HCT116 (cell line): Measurements from ENCODE around the gene FLT4. TPM values are rescaled to one million over a fixed set of nuclear protein-coding genes. Genes with fewer than 3 reads are reported as not detected.

Experiments used
- ATAC-seq: fragments of 200-7000 bp; cut with Tn5 transposase; 2 replicates; pipeline ENCODE4 v1.9.1; 2020; ENCODE audit warnings: mild to moderate bottlenecking, moderate library complexity
- BruUV-seq: library from RNA; stranded (reverse); fragments of 400-500 nt; replicated peaks from 2 replicates; lab custom pipeline; 2021; lab: Mats Ljungman, UMichigan
- CTCF ChIA-PET: fragments of 300-600 bp; sonication (Branson Sonifier 250); formaldehyde crosslinking; loops from one replicate; lab custom pipeline; 2021; ENCODE audit warnings: antibody characterized with exemption; lab: Charles Lee
- POLR2A ChIA-PET: fragments of 300-600, 350-600 bp; sonication (Branson Sonifier 250); formaldehyde crosslinking; loops from one replicate; lab custom pipeline; 2021; ENCODE audit warnings: antibody characterized with exemption; lab: Charles Lee
- RAD21 ChIA-PET, 2 experiments: fragments of 300-600 bp; sonication (Branson Sonifier 250); formaldehyde crosslinking; loops; one replicate each; lab custom pipeline; 2023; ENCODE audit warnings: low total read pairs in 2 of 2; ENCODE audit not compliant: uncharacterized antibody in 2 of 2, unreplicated experiment in 2 of 2, low non-redundant PET in 1 of 2; lab: Charles Lee
- DNase-seq: peaks from one replicate; pipeline ENCODE4 v3.0.0-alpha.2; 2010; ENCODE audit warnings: low read depth, low spot score
- H2AFZ ChIP-seq: fragments of 200-600 bp; shearing (Covaris generic), sonication (generic); 2 replicates; pipeline ENCODE4 v1.6.1; 2017; ENCODE audit warnings: low read depth, mixed run types, mixed read lengths, antibody characterized with exemption, low read length; ENCODE audit not compliant: poor library complexity, severe bottlenecking
- H3K27ac ChIP-seq: 2 replicates; pipeline ENCODE4 v1.5.1; 2012; ENCODE audit warnings: low read depth, low read length
- H3K27me3 ChIP-seq: fragments of 200-600 bp; sonication (generic); 2 replicates; pipeline ENCODE4 v1.6.1; 2016; ENCODE audit warnings: mixed run types, low read length, mixed read lengths; ENCODE audit not compliant: insufficient read depth
- H3K36me3 ChIP-seq, 2 experiments: fragments of 200-500 bp in 1 of 2; fragments of 200-600 bp in 1 of 2; sonication (Bioruptor generic) in 1 of 2; sonication (generic) in 1 of 2; 2 replicates each; pipeline versions ENCODE4 v1.5.1 to v1.6.1; 2014 to 2016; ENCODE audit warnings: low read length in 2 of 2, inconsistent platforms in 1 of 2, mixed read lengths in 1 of 2, mixed run types in 1 of 2; ENCODE audit not compliant: insufficient read depth in 2 of 2, control insufficient read depth in 1 of 2
- H3K4me1 ChIP-seq, 2 experiments: fragments of 200-600 bp in 1 of 2; sonication (generic) in 1 of 2; 2 replicates each; pipeline versions ENCODE4 v1.5.1 to v1.6.1; 2012 to 2017; ENCODE audit warnings: low read length in 2 of 2, inconsistent platforms in 1 of 2, mild to moderate bottlenecking in 1 of 2, mixed read lengths in 1 of 2, mixed run types in 1 of 2, moderate library complexity in 1 of 2; ENCODE audit not compliant: insufficient read depth in 2 of 2, control insufficient read depth in 1 of 2
- H3K4me2 ChIP-seq: fragments of 200-600 bp; sonication (generic); 2 replicates; pipeline ENCODE4 v1.6.1; 2017; ENCODE audit warnings: mixed run types, low read length, mixed read lengths
- H3K4me3 ChIP-seq, 2 experiments: fragments of 200-600 bp in 1 of 2; sonication (generic) in 1 of 2; replicated peaks in 1 of 2; 2 replicates each; pipeline ENCODE4 v1.5.1; 2011 to 2016; ENCODE audit warnings: low read length in 2 of 2, control low read depth in 1 of 2, low read depth in 1 of 2, mild to moderate bottlenecking in 1 of 2, mixed read lengths in 1 of 2, mixed run types in 1 of 2
- H3K79me2 ChIP-seq: fragments of 200-600 bp; sonication (generic); 2 replicates; pipeline ENCODE4 v1.6.1; 2017; ENCODE audit warnings: mild to moderate bottlenecking, mixed run types, low read length, moderate library complexity, mixed read lengths; ENCODE audit not compliant: insufficient read depth
- H3K9ac ChIP-seq: fragments of 200-600 bp; sonication (generic); 2 replicates; pipeline ENCODE4 v1.6.1; 2016; ENCODE audit warnings: low read length, mixed read lengths
- H3K9me2 ChIP-seq: fragments of 200-600 bp; sonication (generic), shearing (Covaris generic); 2 replicates; pipeline ENCODE4 v1.6.1; 2017; ENCODE audit warnings: mixed run types, mild to moderate bottlenecking, moderate library complexity; ENCODE audit not compliant: insufficient read depth
- H3K9me3 ChIP-seq, 2 experiments: fragments of 200-500 bp in 1 of 2; fragments of 200-600 bp in 1 of 2; sonication (Bioruptor generic) in 1 of 2; sonication (generic) in 1 of 2; 2 replicates each; pipeline ENCODE4 v1.6.1; 2014 to 2017; ENCODE audit warnings: low read length in 2 of 2, mixed read lengths in 2 of 2, inconsistent platforms in 1 of 2, low read depth in 1 of 2, mild to moderate bottlenecking in 1 of 2, mixed run types in 1 of 2, moderate library complexity in 1 of 2; ENCODE audit not compliant: control insufficient read depth in 1 of 2, insufficient read depth in 1 of 2
- H4K20me1 ChIP-seq: fragments of 200-600 bp; sonication (generic), shearing (Covaris generic); 2 replicates; pipeline ENCODE4 v1.6.1; 2017; ENCODE audit warnings: mixed run types, mild to moderate bottlenecking, moderate library complexity; ENCODE audit not compliant: insufficient read depth
- CBX3 ChIP-seq: IDR thresholded peaks from 2 replicates; pipeline ENCODE4 v1.6.1; 2012; ENCODE audit warnings: low read depth
- EGR1 ChIP-seq: IDR thresholded peaks from 2 replicates; pipeline ENCODE4 v1.6.1; 2012; ENCODE audit warnings: low read depth
- ELF1 ChIP-seq: IDR thresholded peaks from 2 replicates; pipeline ENCODE4 v1.6.1; 2012; ENCODE audit warnings: low read depth, borderline replicate concordance
- EZH2 ChIP-seq: fragments of 200-600 bp; sonication (generic); IDR thresholded peaks from 2 replicates; pipeline ENCODE4 v1.6.1; 2017; ENCODE audit warnings: antibody characterized with exemption, mixed run types
- FOSL1 ChIP-seq: IDR thresholded peaks from 2 replicates; pipeline ENCODE4 v1.6.1; 2012; ENCODE audit warnings: low read depth
- JUND ChIP-seq: IDR thresholded peaks from 2 replicates; pipeline ENCODE4 v1.6.1; 2012
- POLR2AphosphoS5 ChIP-seq: IDR thresholded peaks from 2 replicates; pipeline ENCODE4 v1.6.1; 2011; ENCODE audit warnings: mild to moderate bottlenecking, low read depth, low read length, moderate library complexity
- SP1 ChIP-seq: IDR thresholded peaks from 2 replicates; pipeline ENCODE4 v1.6.1; 2012; ENCODE audit warnings: low read depth
- intact Hi-C: fragments of 100-400 bp; cut with micrococcal nuclease; formaldehyde crosslinking; loops from 2 replicates; pipeline ENCODE4 v1.10.0; 2022
- total RNA-seq: library from RNA; stranded (reverse); gene quantifications from one replicate; pipeline ENCODE4 v1.2.1, GENCODE V29; 2021; ENCODE audit not compliant: unreplicated experiment

Gene FLT4
- total RNA-seq, 1 experiment from 2014 or later = 0.17 TPM

- BruUV-seq = no TSS peak
These were observed 95.9 kb downstream of the FLT4 start for GRCh38 chr5:180553530-180553929.

More at GRCh38 chr5:180553530-180553929, 95.9 kb downstream of the FLT4 start:
- POLR2A ChIA-PET = no interaction called here
- H4K20me1 ChIP-seq = peaks cover 9% of the 10 kb centered on the region; the same call in 1 of the 2 replicates
- H3K27ac ChIP-seq = no peak overlapping the region
- no peak for DNase-seq
- H3K9me2 ChIP-seq = no peaks in the 10 kb centered on the region
- no peak overlapping the region for H3K9ac ChIP-seq
- H3K79me2 ChIP-seq = peaks cover 30% of the 10 kb centered on the region
- no peak overlapping the region for H2AFZ ChIP-seq
- CTCF ChIA-PET = no interaction called here
- H3K27me3 ChIP-seq = no peaks in the 10 kb centered on the region
- TF ChIP-seq JUND (no peak), ELF1 (no peak), EZH2 (no peak), EGR1 (no peak), SP1 (no peak), POLR2AphosphoS5 (no peak), FOSL1 (no peak), CBX3 (no peak)
- H3K4me2 ChIP-seq = no peak overlapping the region
- H3K9me3 ChIP-seq = no peaks in the 10 kb centered on the region
- peaks cover 4 to 5% of the 10 kb centered on the region in 2 experiments for H3K36me3 ChIP-seq
- no peak overlapping the region for H3K4me3 ChIP-seq
- RAD21 ChIA-PET = no interaction called here
- no peaks in the 10 kb centered on the region for H3K4me1 ChIP-seq
- intact Hi-C loops = no loop called here
- no peak for ATAC-seq

Other genes with a start within 250 kb of the FLT4 start
- 59.1 TPM for gene CNOT6, start 155.2 kb downstream of the FLT4 start, total RNA-seq
- gene SCGB3A1, start 58.1 kb downstream of the FLT4 start, total RNA-seq = not detected
- not detected for gene OR2Y1, start 90.5 kb upstream of the FLT4 start, total RNA-seq
- 53.0 TPM for gene MGAT1, start 153.2 kb upstream of the FLT4 start, total RNA-seq
- gene ZFP62, start 211.7 kb upstream of the FLT4 start, total RNA-seq = 30.7 TPM
- gene BTNL8, start 249.6 kb upstream of the FLT4 start, total RNA-seq = not detected